ENCODE results near the gene ANKRD34A. TPM values are rescaled to one million over a fixed set of nuclear protein-coding genes. Genes with fewer than 3 reads are reported as not detected.

Gene ANKRD34A
- total and polyA plus RNA-seq, 2 of the 13 experiments (the other 11 are each of a cell fraction or from before 2014, with no cell fraction given), result 0.05 to 0.07 TPM

DNA sequence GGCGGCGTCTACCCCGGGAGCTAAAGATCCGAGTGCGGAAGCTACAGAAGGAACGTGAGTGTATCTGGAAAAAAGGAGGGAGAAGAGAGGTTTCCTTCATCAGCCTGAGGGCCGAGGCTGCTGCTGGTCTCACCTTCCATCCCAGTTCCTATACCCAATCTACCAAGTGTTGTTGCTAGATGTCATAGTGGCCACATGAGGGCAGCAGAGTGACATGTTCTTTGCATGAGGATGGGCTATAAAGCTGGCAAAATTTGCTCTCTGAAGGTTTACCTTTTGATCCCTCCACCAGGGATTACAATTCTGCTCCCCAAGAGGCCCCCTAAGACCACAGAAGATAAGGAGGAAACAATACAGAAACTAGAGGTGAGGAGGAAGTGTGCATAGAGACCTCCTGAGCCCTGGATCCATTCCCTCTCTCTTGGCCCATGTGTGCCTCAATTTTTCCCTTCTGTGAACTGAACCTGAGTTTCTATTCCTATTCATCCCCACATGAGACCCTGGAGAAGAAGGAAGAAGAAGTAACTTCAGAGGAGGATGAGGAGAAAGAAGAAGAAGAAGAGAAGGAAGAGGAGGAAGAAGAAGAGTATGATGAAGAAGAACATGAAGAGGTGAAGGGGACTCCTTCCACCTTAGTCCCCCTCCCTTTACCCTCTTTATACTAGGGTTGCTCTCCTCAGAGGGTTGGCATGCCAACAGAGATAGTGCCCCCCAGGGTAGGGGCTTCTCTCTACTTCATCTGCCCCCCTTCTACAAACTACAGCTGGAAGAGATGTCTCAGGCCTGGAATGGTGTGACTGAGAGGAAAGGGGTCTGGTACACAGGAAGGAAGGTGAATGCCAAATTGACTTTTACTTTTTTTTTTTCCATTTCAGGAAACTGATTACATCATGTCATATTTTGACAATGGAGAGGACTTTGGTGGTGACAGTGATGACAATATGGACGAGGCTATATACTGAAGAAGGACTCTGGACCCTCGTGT lies 13.4 kb upstream of the ANKRD34A start (continued):
- TF ChIP-seq, protein P1, sequence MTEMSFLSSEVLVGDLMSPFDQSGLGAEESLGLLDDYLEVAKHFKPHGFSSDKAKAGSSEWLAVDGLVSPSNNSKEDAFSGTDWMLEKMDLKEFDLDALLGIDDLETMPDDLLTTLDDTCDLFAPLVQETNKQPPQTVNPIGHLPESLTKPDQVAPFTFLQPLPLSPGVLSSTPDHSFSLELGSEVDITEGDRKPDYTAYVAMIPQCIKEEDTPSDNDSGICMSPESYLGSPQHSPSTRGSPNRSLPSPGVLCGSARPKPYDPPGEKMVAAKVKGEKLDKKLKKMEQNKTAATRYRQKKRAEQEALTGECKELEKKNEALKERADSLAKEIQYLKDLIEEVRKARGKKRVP (CRISPR knock-in tag; IDR thresholded peaks at IDR 0.05), result 0 out of 4 replicates have a peak, but pooled peaks of 1 of the 2 experiments have one; percentile 22
- peak; percentile 33; the same call in 1 of the 2 replicates for TF ChIP-seq YEATS2 (CRISPR knock-in tag; IDR thresholded peaks at IDR 0.05; ENCODE audit: borderline replicate concordance)
- no peak for TF ChIP-seq ZKSCAN5 (CRISPR knock-in tag; IDR thresholded peaks at IDR 0.05)
- TF ChIP-seq, protein P2, sequence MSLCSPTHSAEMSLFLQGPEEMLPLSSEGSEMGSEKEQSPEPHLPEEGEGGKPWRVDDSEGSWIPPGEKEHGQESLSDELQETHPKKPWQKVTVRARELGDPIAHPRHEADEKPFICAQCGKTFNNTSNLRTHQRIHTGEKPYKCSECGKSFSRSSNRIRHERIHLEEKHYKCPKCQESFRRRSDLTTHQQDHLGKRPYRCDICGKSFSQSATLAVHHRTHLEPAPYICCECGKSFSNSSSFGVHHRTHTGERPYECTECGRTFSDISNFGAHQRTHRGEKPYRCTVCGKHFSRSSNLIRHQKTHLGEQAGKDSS (CRISPR knock-in tag; IDR thresholded peaks at IDR 0.05; ENCODE audit: borderline replicate concordance, low read depth), result no peak
- TF ChIP-seq, protein P3, sequence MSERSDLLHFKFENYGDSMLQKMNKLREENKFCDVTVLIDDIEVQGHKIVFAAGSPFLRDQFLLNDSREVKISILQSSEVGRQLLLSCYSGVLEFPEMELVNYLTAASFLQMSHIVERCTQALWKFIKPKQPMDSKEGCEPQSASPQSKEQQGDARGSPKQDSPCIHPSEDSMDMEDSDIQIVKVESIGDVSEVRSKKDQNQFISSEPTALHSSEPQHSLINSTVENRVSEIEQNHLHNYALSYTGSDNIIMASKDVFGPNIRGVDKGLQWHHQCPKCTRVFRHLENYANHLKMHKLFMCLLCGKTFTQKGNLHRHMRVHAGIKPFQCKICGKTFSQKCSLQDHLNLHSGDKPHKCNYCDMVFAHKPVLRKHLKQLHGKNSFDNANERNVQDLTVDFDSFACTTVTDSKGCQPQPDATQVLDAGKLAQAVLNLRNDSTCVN (CRISPR knock-in tag; IDR thresholded peaks at IDR 0.05; ENCODE audit: borderline replicate concordance), result 0 out of 2 replicates have a peak, but pooled peaks have one; percentile 35
- TF ChIP-seq, protein P4, sequence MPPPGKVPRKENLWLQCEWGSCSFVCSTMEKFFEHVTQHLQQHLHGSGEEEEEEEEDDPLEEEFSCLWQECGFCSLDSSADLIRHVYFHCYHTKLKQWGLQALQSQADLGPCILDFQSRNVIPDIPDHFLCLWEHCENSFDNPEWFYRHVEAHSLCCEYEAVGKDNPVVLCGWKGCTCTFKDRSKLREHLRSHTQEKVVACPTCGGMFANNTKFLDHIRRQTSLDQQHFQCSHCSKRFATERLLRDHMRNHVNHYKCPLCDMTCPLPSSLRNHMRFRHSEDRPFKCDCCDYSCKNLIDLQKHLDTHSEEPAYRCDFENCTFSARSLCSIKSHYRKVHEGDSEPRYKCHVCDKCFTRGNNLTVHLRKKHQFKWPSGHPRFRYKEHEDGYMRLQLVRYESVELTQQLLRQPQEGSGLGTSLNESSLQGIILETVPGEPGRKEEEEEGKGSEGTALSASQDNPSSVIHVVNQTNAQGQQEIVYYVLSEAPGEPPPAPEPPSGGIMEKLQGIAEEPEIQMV (CRISPR knock-in tag; IDR thresholded peaks at IDR 0.05; ENCODE audit: low read depth), result no peak
- TF ChIP-seq KLF9 (CRISPR knock-in tag; IDR thresholded peaks at IDR 0.05; ENCODE audit: low read depth), result no peak
- 0 out of 2 replicates have a peak, but pooled peaks have one; percentile 24 for TF ChIP-seq THAP11 (CRISPR knock-in tag; IDR thresholded peaks at IDR 0.05)
- TF ChIP-seq KDM5B (CRISPR knock-in tag; IDR thresholded peaks at IDR 0.05; ENCODE audit: borderline replicate concordance), result no peak
- TF ChIP-seq, protein P5, sequence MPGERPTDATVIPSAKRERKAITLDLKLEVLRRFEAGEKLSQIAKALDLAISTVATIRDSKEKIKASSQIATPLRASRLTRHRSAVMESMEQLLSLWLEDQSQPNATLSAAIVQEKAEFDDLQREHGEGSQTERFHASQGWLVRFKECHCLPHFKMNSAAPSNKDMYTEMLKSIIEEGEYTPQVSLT (CRISPR knock-in tag; IDR thresholded peaks at IDR 0.05; ENCODE audit: borderline replicate concordance, low read depth), result no peak
- no peak for TF ChIP-seq PRMT3 (CRISPR knock-in tag; IDR thresholded peaks at IDR 0.05; ENCODE audit: borderline replicate concordance, low read depth)
- TF ChIP-seq ZFYVE20 (CRISPR knock-in tag; IDR thresholded peaks at IDR 0.05; ENCODE audit: borderline replicate concordance, low read depth), result no peak
- TF ChIP-seq, protein P6, sequence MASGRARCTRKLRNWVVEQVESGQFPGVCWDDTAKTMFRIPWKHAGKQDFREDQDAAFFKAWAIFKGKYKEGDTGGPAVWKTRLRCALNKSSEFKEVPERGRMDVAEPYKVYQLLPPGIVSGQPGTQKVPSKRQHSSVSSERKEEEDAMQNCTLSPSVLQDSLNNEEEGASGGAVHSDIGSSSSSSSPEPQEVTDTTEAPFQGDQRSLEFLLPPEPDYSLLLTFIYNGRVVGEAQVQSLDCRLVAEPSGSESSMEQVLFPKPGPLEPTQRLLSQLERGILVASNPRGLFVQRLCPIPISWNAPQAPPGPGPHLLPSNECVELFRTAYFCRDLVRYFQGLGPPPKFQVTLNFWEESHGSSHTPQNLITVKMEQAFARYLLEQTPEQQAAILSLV (CRISPR knock-in tag; IDR thresholded peaks at IDR 0.05; ENCODE audit: borderline replicate concordance), result no peak
- no peak for TF ChIP-seq KDM5A (IDR thresholded peaks at IDR 0.05; ENCODE audit: borderline replicate concordance, low read length)
- TF ChIP-seq NCOA1 (CRISPR knock-in tag; IDR thresholded peaks at IDR 0.05), result no peak
- TF ChIP-seq, protein P7, sequence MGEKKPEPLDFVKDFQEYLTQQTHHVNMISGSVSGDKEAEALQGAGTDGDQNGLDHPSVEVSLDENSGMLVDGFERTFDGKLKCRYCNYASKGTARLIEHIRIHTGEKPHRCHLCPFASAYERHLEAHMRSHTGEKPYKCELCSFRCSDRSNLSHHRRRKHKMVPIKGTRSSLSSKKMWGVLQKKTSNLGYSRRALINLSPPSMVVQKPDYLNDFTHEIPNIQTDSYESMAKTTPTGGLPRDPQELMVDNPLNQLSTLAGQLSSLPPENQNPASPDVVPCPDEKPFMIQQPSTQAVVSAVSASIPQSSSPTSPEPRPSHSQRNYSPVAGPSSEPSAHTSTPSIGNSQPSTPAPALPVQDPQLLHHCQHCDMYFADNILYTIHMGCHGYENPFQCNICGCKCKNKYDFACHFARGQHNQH (CRISPR knock-in tag; IDR thresholded peaks at IDR 0.05), result 0 out of 2 replicates have a peak, but pooled peaks have one; percentile 23
- TF ChIP-seq NFIB (CRISPR knock-in tag; IDR thresholded peaks at IDR 0.05; ENCODE audit: borderline replicate concordance), result no peak
- 0 out of 2 replicates have a peak, but pooled peaks have one; percentile 29 for TF ChIP-seq FOXO1 (CRISPR knock-in tag; IDR thresholded peaks at IDR 0.05)
- 0 out of 2 replicates have a peak, but pooled peaks have one; percentile 34 for TF ChIP-seq RXRB (CRISPR knock-in tag; IDR thresholded peaks at IDR 0.05; ENCODE audit: borderline replicate concordance)
- TF ChIP-seq TEAD2 (CRISPR knock-in tag; IDR thresholded peaks at IDR 0.05), result no peak
